ENCODE data around the gene AMBP.

Gene AMBP

DNA sequence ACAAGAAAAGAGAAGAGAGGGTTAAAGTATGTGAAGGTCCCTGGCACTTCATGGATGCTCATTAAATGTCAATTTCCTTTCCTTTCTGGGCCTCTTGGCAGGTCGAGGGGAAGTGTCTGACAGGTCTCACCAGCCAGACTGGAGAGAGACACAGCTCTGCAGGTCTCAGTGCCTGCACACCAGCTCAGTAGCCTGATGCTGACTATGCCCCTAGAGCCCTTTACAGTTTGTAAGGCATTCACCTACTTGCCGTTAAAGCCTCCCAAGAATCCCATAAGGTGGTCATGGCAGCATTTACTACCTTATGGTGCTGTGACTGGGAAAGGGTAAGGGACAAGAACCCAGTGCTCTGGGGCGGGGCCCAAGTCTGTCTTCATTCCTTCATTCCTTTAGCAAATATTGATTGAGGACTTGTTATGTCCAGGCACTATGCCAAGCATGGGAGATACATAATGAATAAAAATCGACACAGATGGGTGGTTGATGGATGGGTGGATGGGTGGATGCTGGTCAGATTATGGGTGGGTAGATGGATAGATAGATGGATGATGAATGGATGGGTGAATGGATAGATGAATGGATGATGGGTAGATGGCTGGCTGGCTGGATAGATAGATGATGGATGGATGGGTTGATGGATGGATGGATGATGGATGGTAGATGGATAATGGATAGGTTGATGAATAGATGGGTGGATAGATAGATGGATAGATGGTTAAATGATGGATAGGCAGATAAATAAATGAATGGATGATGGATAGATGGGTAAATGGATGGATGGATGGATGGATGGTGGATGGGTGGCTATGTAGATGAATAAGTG lies 42.3 kb upstream of the AMBP start:
- Histone ChIP-seq H3K27me3 (replicated peaks; ENCODE audit: control insufficient read depth, insufficient read depth, low read length, poor library complexity, severe bottlenecking) (no peaks in the 10 kb centered on the region), H3K9me3 (ENCODE audit: control insufficient read depth, low read length) (no peaks in the 10 kb centered on the region), H3K27ac (ENCODE audit: insufficient read depth, low read length, poor library complexity, severe bottlenecking) (no peak overlapping the region), H3K4me3 (ENCODE audit: insufficient read depth, low read depth, low read length, poor library complexity, severe bottlenecking) (no peak overlapping the region), H3K36me3 (ENCODE audit: control insufficient read depth, insufficient read depth, low read length) (no peaks in the 10 kb centered on the region), H3K4me1 (ENCODE audit: control insufficient read depth, insufficient read depth, low read length, poor library complexity, severe bottlenecking) (no peaks in the 10 kb centered on the region)
- no peak for DNase-seq

DNA sequence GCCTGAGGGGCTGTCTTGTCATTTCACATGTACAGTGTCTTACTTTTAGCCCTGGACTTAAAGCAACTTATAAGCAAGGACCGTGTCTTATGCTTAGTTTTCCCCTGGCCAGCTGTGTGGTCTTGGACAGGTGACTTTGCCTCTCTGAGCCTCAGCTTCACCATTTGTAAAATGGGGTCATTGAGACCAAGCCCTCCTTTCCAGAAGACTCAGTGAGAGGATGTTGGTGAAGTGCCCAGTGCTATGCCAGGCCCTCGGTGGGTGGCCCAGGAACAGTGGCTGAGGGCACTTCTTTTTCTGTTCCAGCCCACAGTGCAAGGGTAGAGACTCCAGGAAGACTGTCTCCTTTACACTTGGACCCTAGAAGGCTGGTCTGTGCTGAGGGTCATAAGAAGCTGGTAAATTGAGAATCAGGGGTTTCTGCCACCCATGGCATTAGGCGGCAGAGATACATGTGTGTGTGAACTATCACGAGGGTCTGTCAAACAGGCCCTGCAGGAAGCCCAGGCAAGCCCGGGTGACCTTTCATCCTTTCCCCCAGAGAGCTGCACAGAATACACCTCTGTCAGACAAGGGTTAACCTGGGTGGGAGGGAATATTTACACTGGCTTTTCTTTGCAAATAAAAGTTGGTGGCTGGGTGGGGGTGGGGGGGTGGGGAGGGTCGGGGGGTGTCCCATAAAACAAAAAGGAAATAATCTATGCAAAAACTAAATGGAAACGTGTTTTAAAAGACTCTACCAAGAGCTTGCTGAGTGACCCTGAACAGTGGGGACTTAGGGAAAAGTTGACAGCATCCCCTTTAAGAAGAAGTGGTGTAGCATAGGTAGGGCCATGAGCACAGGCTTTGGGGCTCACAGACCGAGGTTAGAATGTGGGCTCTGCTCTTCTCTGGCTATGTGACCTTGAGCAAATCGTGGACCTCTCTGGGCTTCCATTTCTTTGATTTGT lies 41.4 kb upstream of the AMBP start:
- no peaks in the 10 kb centered on the region for H3K4me1 ChIP-seq (ENCODE audit: control insufficient read depth, insufficient read depth, low read length, poor library complexity, severe bottlenecking)
- no peak overlapping the region for H3K27ac ChIP-seq (ENCODE audit: insufficient read depth, low read length, poor library complexity, severe bottlenecking)
- H3K9me3 ChIP-seq (ENCODE audit: control insufficient read depth, low read length), result no peaks in the 10 kb centered on the region
- no peak overlapping the region for H3K4me3 ChIP-seq (ENCODE audit: insufficient read depth, low read depth, low read length, poor library complexity, severe bottlenecking)
- no peaks in the 10 kb centered on the region for H3K36me3 ChIP-seq (ENCODE audit: control insufficient read depth, insufficient read depth, low read length)
- DNase-seq, result no peak
- no peaks in the 10 kb centered on the region for H3K27me3 ChIP-seq (replicated peaks; ENCODE audit: control insufficient read depth, insufficient read depth, low read length, poor library complexity, severe bottlenecking)

DNA sequence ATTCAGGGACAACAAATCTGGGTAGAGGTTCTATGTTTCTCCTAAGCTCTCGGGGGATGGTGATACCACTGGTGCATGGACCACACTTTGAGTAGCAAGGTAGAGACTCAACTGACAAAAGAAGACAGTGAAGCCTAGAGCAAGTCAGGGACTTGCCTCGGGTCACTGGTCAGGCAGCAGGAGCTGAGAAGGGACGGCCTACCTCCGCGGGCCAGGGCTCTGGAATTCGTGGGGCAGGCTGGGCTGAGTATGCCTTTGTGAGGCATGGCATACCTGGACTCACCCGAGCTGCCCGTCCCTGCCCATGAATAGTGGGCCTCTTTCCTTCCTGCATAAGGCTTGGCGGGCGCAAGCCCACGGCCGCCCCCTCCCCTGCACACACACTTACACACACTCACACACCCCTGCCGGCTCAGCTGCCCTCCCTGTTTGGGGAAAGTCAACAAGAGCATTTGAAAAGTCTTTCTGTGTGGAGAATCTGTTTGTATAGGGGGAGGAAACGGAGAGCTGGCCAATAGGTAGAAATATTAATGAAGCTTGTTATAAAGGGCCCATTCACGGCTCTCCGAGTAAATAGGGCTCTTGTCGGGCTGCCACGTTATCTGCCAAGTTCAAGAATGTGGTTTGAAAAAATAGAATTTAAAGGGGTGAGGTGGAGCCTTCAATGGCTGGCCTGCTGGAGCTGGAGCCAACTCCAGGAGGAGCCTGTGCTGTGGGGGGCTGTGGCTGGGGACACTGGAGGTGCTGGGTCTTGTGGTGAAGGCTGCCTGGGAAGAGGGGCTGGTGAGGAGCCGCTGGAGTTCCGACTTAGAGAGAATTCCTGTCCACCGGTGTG lies 40.1 kb upstream of the AMBP start:
- Histone ChIP-seq H3K4me3 (ENCODE audit: insufficient read depth, low read depth, low read length, poor library complexity, severe bottlenecking) (no peak overlapping the region), H3K27ac (ENCODE audit: insufficient read depth, low read length, poor library complexity, severe bottlenecking) (no peak overlapping the region), H3K4me1 (ENCODE audit: control insufficient read depth, insufficient read depth, low read length, poor library complexity, severe bottlenecking) (no peaks in the 10 kb centered on the region), H3K36me3 (ENCODE audit: control insufficient read depth, insufficient read depth, low read length) (no peaks in the 10 kb centered on the region), H3K27me3 (replicated peaks; ENCODE audit: control insufficient read depth, insufficient read depth, low read length, poor library complexity, severe bottlenecking) (no peaks in the 10 kb centered on the region), H3K9me3 (ENCODE audit: control insufficient read depth, low read length) (no peaks in the 10 kb centered on the region)
- no peak for DNase-seq

DNA sequence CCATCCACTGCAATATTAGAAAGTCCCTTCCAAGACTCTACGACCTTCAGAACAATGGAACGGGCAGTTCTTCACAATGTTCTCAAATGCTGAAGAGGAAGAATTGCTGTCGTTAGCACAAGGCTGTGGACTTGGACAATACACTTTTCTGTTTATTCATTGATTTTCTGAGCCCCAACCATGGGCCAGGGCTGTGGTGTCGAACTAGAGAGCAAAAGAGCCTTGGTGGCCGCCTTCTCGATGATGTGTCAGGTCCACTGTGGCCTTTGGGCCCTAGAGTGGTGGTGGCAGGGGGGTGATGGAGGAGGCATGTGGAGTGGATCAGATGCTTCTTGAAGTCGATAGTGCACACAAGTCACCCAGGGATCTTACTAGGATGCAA lies 39.5 kb upstream of the AMBP start:
- no peak overlapping the region for H3K4me3 ChIP-seq (ENCODE audit: insufficient read depth, low read depth, low read length, poor library complexity, severe bottlenecking)
- H3K4me1 ChIP-seq (ENCODE audit: control insufficient read depth, insufficient read depth, low read length, poor library complexity, severe bottlenecking), result no peaks in the 10 kb centered on the region
- no peaks in the 10 kb centered on the region for H3K27me3 ChIP-seq (replicated peaks; ENCODE audit: control insufficient read depth, insufficient read depth, low read length, poor library complexity, severe bottlenecking)
- no peaks in the 10 kb centered on the region for H3K9me3 ChIP-seq (ENCODE audit: control insufficient read depth, low read length)
- no peak overlapping the region for H3K27ac ChIP-seq (ENCODE audit: insufficient read depth, low read length, poor library complexity, severe bottlenecking)
- no peak for DNase-seq
- no peaks in the 10 kb centered on the region for H3K36me3 ChIP-seq (ENCODE audit: control insufficient read depth, insufficient read depth, low read length)

DNA sequence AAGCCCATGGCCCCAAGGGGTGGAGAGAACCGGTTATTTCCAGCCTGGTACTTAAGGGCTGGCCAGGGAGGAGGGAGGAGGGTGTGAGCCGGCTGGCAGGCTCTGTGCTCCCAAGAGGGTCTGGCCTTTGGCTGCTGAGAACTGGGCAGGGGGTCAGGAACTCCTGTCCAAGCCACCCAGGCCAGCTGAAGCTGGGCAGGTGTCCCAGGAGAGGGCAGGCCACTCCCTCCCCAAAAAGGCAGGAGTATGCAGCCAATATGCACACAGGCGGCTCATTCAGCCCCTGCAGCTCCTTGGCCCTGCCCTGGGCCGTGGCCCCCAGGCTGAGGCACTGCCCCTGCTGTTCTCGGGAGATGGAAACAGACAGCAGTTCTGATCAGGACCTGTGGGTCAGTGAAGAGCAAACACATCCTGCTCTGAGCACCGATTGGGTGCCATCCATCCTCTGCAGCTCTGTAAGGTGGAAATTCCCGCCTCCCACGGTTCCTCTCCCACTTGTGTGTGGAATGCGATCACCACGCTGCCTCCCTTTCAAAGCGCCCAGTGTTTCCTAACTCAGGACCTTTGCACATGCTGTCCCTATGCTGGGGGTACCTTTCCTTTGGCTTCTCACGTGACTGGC lies 38.1 kb upstream of the AMBP start:
- Histone ChIP-seq H3K27me3 (replicated peaks; ENCODE audit: control insufficient read depth, insufficient read depth, low read length, poor library complexity, severe bottlenecking) (no peaks in the 10 kb centered on the region), H3K9me3 (ENCODE audit: control insufficient read depth, low read length) (no peaks in the 10 kb centered on the region), H3K4me1 (ENCODE audit: control insufficient read depth, insufficient read depth, low read length, poor library complexity, severe bottlenecking) (no peaks in the 10 kb centered on the region), H3K27ac (ENCODE audit: insufficient read depth, low read length, poor library complexity, severe bottlenecking) (no peak overlapping the region), H3K36me3 (ENCODE audit: control insufficient read depth, insufficient read depth, low read length) (no peaks in the 10 kb centered on the region), H3K4me3 (ENCODE audit: insufficient read depth, low read depth, low read length, poor library complexity, severe bottlenecking) (no peak overlapping the region)
- DNase-seq, result no peak

DNA sequence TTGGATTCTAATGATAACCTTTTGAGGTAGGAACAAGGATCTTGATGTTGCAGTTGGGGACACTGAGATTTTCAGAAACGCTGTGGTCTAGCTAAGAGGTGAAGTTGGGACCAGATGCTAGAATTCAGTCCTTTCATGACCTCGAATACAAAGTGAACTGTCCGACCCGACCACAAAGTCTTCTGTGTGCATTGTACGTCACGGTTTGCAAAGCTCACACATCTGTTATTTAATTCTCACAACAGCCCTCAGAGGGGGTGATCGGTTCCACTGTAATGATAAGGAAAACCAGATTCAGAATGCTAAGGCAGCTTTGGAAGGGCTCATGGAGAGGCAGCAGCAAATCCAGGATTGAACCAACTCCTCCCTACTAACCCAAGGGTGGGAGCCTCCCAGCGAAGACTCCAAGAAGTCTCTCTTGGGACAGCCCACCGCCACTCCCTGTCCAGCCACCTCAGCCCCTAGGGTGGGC lies 37.6 kb upstream of the AMBP start:
- H3K9me3 ChIP-seq (ENCODE audit: control insufficient read depth, low read length), result no peaks in the 10 kb centered on the region
- no peak overlapping the region for H3K27ac ChIP-seq (ENCODE audit: insufficient read depth, low read length, poor library complexity, severe bottlenecking)
- no peak for DNase-seq
- no peaks in the 10 kb centered on the region for H3K27me3 ChIP-seq (replicated peaks; ENCODE audit: control insufficient read depth, insufficient read depth, low read length, poor library complexity, severe bottlenecking)
- no peak overlapping the region for H3K4me3 ChIP-seq (ENCODE audit: insufficient read depth, low read depth, low read length, poor library complexity, severe bottlenecking)
- no peaks in the 10 kb centered on the region for H3K36me3 ChIP-seq (ENCODE audit: control insufficient read depth, insufficient read depth, low read length)
- H3K4me1 ChIP-seq (ENCODE audit: control insufficient read depth, insufficient read depth, low read length, poor library complexity, severe bottlenecking), result no peaks in the 10 kb centered on the region

DNA sequence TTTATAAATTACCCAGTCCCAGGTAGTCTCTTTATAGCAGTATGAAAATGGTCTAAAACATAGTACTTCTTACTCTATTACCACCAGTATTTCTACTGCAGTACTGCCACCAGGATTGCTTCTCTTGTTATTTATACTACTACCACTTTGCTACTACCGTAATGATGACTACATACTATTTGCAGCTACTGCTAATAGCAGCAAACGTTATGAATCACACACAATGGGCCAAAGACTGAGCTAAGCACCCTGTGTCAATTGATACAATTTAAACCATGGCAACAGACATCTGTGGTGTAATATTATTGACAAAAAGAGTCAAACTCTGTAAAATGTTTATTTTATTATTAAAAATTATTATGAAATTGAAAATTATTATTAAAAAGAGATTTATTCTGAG lies 36.3 kb upstream of the AMBP start:
- DNase-seq, result no peak
- H3K4me1 ChIP-seq (ENCODE audit: control insufficient read depth, insufficient read depth, low read length, poor library complexity, severe bottlenecking), result no peaks in the 10 kb centered on the region
- no peaks in the 10 kb centered on the region for H3K36me3 ChIP-seq (ENCODE audit: control insufficient read depth, insufficient read depth, low read length)
- no peaks in the 10 kb centered on the region for H3K27me3 ChIP-seq (replicated peaks; ENCODE audit: control insufficient read depth, insufficient read depth, low read length, poor library complexity, severe bottlenecking)
- H3K4me3 ChIP-seq (ENCODE audit: insufficient read depth, low read depth, low read length, poor library complexity, severe bottlenecking), result no peak overlapping the region
- H3K27ac ChIP-seq (ENCODE audit: insufficient read depth, low read length, poor library complexity, severe bottlenecking), result no peak overlapping the region
- H3K9me3 ChIP-seq (ENCODE audit: control insufficient read depth, low read length), result no peaks in the 10 kb centered on the region

DNA sequence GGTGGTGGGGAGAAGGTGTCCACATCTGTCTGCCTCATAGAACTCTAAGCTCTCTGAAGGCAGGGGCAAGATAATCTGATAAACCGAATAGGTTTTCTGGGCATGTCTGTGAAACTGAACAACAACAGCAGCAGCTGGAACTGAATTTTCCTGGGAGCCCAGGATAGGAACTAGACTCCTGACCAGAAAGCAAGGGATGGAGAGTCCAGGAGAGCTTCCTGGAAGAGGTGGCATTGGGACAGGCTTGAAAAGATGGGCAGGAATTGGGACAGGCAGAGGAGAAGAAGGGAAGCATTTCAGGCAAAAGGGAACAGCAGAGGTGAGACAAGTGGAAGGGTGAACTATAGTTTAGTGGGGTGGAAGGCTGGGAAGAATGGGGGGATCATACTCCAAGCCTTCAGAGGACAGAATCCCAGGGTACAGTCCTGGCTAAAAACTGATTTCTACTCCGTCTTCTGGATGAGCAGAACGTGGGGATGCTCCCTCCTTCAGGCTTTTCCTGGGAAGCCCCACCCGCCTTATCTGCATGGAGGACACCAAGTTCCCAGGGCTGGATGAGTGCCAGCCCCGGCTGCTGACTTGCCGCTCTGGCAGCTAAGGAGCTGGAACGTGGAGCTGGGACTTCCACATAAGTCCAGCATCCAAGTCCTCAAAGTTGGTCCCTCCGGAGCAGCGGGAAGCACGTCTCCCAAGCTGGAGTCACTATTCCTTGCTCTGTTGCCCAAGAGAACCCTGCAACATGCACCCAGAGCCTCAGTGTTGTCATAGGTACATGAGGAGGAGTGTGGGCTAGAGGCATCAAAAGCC lies 34.9 kb upstream of the AMBP start:
- Histone ChIP-seq H3K27ac (ENCODE audit: insufficient read depth, low read length, poor library complexity, severe bottlenecking) (no peak overlapping the region), H3K27me3 (replicated peaks; ENCODE audit: control insufficient read depth, insufficient read depth, low read length, poor library complexity, severe bottlenecking) (no peaks in the 10 kb centered on the region), H3K4me3 (ENCODE audit: insufficient read depth, low read depth, low read length, poor library complexity, severe bottlenecking) (no peak overlapping the region), H3K36me3 (ENCODE audit: control insufficient read depth, insufficient read depth, low read length) (no peaks in the 10 kb centered on the region), H3K4me1 (ENCODE audit: control insufficient read depth, insufficient read depth, low read length, poor library complexity, severe bottlenecking) (no peaks in the 10 kb centered on the region), H3K9me3 (ENCODE audit: control insufficient read depth, low read length) (no peaks in the 10 kb centered on the region)
- no peak for DNase-seq

DNA sequence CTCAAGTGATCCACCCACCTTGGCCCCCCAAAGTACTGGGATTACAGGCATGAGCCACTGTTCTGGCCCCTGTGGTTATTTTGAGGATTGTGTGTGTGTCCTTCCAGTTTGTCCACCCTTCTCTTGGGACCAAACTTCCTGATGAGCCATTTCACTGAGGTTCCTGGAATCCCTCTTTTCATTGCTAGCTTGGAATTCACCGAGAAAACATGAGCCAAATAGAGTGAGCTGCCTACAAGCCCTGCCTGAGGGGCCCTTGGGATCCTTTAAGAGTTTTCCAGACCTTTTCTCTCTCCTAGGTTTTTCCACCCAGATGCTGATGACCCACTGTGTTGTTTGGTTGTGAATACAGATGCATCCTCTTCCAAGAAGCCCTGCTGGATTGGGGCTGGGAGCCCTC lies 34.2 kb upstream of the AMBP start:
- Histone ChIP-seq H3K9me3 (ENCODE audit: control insufficient read depth, low read length) (no peaks in the 10 kb centered on the region), H3K4me3 (ENCODE audit: insufficient read depth, low read depth, low read length, poor library complexity, severe bottlenecking) (no peak overlapping the region), H3K36me3 (ENCODE audit: control insufficient read depth, insufficient read depth, low read length) (no peaks in the 10 kb centered on the region), H3K27ac (ENCODE audit: insufficient read depth, low read length, poor library complexity, severe bottlenecking) (no peak overlapping the region), H3K4me1 (ENCODE audit: control insufficient read depth, insufficient read depth, low read length, poor library complexity, severe bottlenecking) (no peaks in the 10 kb centered on the region), H3K27me3 (replicated peaks; ENCODE audit: control insufficient read depth, insufficient read depth, low read length, poor library complexity, severe bottlenecking) (no peaks in the 10 kb centered on the region)
- DNase-seq, result no peak
